HEK293 (cell line): ENCODE data around the gene PFKM.

Experiments used
- CTCF ChIP-seq: fragments of 450-650 bp; formaldehyde crosslinking; IDR thresholded peaks from 2 replicates; pipeline ENCODE4 v1.5.1; 2016; ENCODE audit warnings: missing biosample characterization, missing genetic modification characterization
- KLF16 ChIP-seq: fragments of 450-650 bp; formaldehyde crosslinking; IDR thresholded peaks from 2 replicates; pipeline ENCODE4 v1.5.1; 2017; ENCODE audit warnings: missing biosample characterization, missing genetic modification characterization
- YY1 ChIP-seq: fragments of 450-650 bp; formaldehyde crosslinking; IDR thresholded peaks from 2 replicates; pipeline ENCODE4 v1.5.1; 2018; ENCODE audit warnings: missing biosample characterization, missing genetic modification characterization
- ZBTB20 ChIP-seq: fragments of 450-650 bp; formaldehyde crosslinking; IDR thresholded peaks from 2 replicates; pipeline ENCODE4 v1.5.1; 2016; ENCODE audit warnings: missing biosample characterization, missing genetic modification characterization
- ZBTB21 ChIP-seq: fragments of 450-650 bp; formaldehyde crosslinking; IDR thresholded peaks from 2 replicates; pipeline ENCODE4 v1.5.1; 2017; ENCODE audit warnings: missing biosample characterization, missing genetic modification characterization
- ZNF121 ChIP-seq: fragments of 450-650 bp; formaldehyde crosslinking; IDR thresholded peaks from 2 replicates; pipeline ENCODE4 v1.5.1; 2016; ENCODE audit warnings: missing biosample characterization, missing genetic modification characterization
- ZNF175 ChIP-seq: fragments of 450-650 bp; formaldehyde crosslinking; IDR thresholded peaks from 2 replicates; pipeline ENCODE4 v1.5.1; 2016; ENCODE audit warnings: missing biosample characterization, missing genetic modification characterization
- ZNF2 ChIP-seq: fragments of 450-650 bp; formaldehyde crosslinking; IDR thresholded peaks from 2 replicates; pipeline ENCODE4 v1.5.1; 2016; ENCODE audit warnings: missing biosample characterization, missing genetic modification characterization
- ZNF324 ChIP-seq: fragments of 450-650 bp; formaldehyde crosslinking; IDR thresholded peaks from 2 replicates; pipeline ENCODE4 v1.5.1; 2016; ENCODE audit warnings: missing biosample characterization, missing genetic modification characterization
- ZNF354C ChIP-seq: fragments of 450-650 bp; formaldehyde crosslinking; IDR thresholded peaks from 2 replicates; pipeline ENCODE4 v1.5.1; 2016; ENCODE audit warnings: missing biosample characterization, missing genetic modification characterization, low read depth, borderline replicate concordance
- ZNF426 ChIP-seq: fragments of 450-650 bp; formaldehyde crosslinking; IDR thresholded peaks from 2 replicates; pipeline ENCODE4 v1.5.1; 2017; ENCODE audit warnings: missing biosample characterization, missing genetic modification characterization, mild to moderate bottlenecking, inconsistent platforms, moderate library complexity
- ZNF530 ChIP-seq: fragments of 450-650 bp; formaldehyde crosslinking; IDR thresholded peaks from 2 replicates; pipeline ENCODE4 v1.5.1; 2016; ENCODE audit warnings: low read depth, missing biosample characterization, missing genetic modification characterization
- ZNF658 ChIP-seq: fragments of 450-650 bp; formaldehyde crosslinking; IDR thresholded peaks from 2 replicates; pipeline ENCODE4; 2016; ENCODE audit warnings: missing biosample characterization, missing genetic modification characterization
- TF ChIP-seq, protein P1 (sequence below): fragments of 450-650 bp; formaldehyde crosslinking; IDR thresholded peaks from 2 replicates; pipeline ENCODE4 v1.5.1; 2016; ENCODE audit warnings: missing biosample characterization, missing genetic modification characterization

DNA sequence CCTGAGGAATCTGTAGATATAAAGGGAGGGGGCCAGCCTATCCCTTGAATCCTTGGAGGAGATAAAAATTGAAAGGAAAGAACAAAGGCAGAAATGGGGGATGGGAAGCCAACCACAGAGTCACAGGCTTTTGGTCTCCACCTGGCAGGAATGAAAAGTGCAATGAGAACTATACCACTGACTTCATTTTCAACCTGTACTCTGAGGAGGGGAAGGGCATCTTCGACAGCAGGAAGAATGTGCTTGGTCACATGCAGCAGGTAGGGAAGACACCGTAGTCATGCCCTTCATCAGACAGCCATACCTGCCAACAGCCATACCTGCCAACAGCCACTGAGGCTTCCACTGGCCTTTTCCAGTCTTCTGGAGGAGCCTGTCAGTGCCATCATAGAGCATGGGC lies 24.7 kb downstream of the PFKM start:
- no peak for TF ChIP-seq YY1
- TF ChIP-seq ZNF658, result no peak
- TF ChIP-seq ZNF175 (tag by site-specific recombination), result no peak
- TF ChIP-seq ZNF354C (tag by site-specific recombination), result no peak
- no peak for TF ChIP-seq ZNF426 (tag by site-specific recombination)
- TF ChIP-seq, protein P1, sequence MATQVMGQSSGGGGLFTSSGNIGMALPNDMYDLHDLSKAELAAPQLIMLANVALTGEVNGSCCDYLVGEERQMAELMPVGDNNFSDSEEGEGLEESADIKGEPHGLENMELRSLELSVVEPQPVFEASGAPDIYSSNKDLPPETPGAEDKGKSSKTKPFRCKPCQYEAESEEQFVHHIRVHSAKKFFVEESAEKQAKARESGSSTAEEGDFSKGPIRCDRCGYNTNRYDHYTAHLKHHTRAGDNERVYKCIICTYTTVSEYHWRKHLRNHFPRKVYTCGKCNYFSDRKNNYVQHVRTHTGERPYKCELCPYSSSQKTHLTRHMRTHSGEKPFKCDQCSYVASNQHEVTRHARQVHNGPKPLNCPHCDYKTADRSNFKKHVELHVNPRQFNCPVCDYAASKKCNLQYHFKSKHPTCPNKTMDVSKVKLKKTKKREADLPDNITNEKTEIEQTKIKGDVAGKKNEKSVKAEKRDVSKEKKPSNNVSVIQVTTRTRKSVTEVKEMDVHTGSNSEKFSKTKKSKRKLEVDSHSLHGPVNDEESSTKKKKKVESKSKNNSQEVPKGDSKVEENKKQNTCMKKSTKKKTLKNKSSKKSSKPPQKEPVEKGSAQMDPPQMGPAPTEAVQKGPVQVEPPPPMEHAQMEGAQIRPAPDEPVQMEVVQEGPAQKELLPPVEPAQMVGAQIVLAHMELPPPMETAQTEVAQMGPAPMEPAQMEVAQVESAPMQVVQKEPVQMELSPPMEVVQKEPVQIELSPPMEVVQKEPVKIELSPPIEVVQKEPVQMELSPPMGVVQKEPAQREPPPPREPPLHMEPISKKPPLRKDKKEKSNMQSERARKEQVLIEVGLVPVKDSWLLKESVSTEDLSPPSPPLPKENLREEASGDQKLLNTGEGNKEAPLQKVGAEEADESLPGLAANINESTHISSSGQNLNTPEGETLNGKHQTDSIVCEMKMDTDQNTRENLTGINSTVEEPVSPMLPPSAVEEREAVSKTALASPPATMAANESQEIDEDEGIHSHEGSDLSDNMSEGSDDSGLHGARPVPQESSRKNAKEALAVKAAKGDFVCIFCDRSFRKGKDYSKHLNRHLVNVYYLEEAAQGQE (tag by site-specific recombination), result no peak
- TF ChIP-seq CTCF (tag by site-specific recombination), result no peak
- TF ChIP-seq ZNF324 (tag by site-specific recombination), result no peak
- TF ChIP-seq ZNF530 (tag by site-specific recombination), result no peak
- no peak for TF ChIP-seq ZBTB20 (tag by site-specific recombination)
- TF ChIP-seq ZNF2 (tag by site-specific recombination), result no peak
- no peak for TF ChIP-seq ZBTB21 (tag by site-specific recombination)
- no peak for TF ChIP-seq ZNF121 (tag by site-specific recombination)
- no peak for TF ChIP-seq KLF16 (tag by site-specific recombination)
